ENCODE measurements around the gene CUL4B. TPM values are rescaled to one million over a fixed set of nuclear protein-coding genes. Genes with fewer than 3 reads are reported as not detected.
"Not testable (repeated sequence)": the region's sequence is repeated elsewhere in the genome, so short reads cannot be mapped to it uniquely, and the experiment has no call there.

Gene CUL4B
- total and polyA plus RNA-seq, 2 donors = 22.9 to 39.3 TPM

- H3K9me3 ChIP-seq (ENCODE audit: control insufficient read depth in 2 of 2, insufficient read depth in 1 of 2, low read length in 1 of 2) = no peaks in the 10 kb centered on the region
- no peak overlapping the region for H3K27ac ChIP-seq (ENCODE audit: low read depth in 1 of 2, low read length in 1 of 2)
- H3K27me3 ChIP-seq (ENCODE audit: control insufficient read depth in 2 of 2, insufficient read depth in 1 of 2, low read length in 1 of 2) = no peaks in the 10 kb centered on the region
- no peaks in the 10 kb centered on the region for H3K4me1 ChIP-seq (ENCODE audit: control insufficient read depth in 2 of 2, insufficient read depth in 2 of 2, low read length in 2 of 2)
- WGBS = 96% methylated on average over 4 of the region's 4 CpGs
- no peaks in the 10 kb centered on the region for H3K36me3 ChIP-seq (ENCODE audit: control insufficient read depth in 2 of 2, insufficient read depth in 2 of 2, low read length in 1 of 2)
- DNase-seq (ENCODE audit: low read depth in 6 of 9, low spot score in 9 of 9) = no peak
- no peak overlapping the region for H3K4me3 ChIP-seq (ENCODE audit: low read length in 2 of 2)
Measured at GRCh38 chrX:120499301-120500072, 61.3 kb downstream of the CUL4B start.

DNA sequence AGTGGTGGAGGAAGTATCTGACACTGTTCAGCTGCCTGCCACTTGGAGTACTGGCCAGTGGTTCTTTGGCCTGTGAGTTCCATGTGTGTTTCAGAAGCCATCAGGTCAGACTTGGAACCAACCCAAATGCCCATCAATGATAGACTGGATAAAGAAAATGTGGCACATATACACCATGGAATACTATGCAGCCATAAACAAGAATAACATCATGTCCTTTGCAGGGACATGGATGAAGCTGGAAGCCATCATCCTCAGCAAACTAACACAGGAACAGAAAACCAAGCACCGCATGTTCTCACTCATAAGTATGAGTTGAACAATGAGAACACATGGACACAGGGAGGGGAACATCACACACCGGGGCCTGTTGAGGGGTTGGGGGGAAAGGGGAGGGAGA lies 70.6 kb downstream of the CUL4B start:
- H3K4me3 ChIP-seq (ENCODE audit: low read length in 2 of 2); H3K27ac ChIP-seq (ENCODE audit: low read depth in 1 of 2, low read length in 1 of 2); H3K9me3 ChIP-seq (ENCODE audit: control insufficient read depth in 2 of 2, insufficient read depth in 1 of 2, low read length in 1 of 2); DNase-seq (ENCODE audit: low read depth in 6 of 9, low spot score in 9 of 9); H3K27me3 ChIP-seq (ENCODE audit: control insufficient read depth in 2 of 2, insufficient read depth in 1 of 2, low read length in 1 of 2); H3K36me3 ChIP-seq (ENCODE audit: control insufficient read depth in 2 of 2, insufficient read depth in 2 of 2, low read length in 1 of 2); H3K4me1 ChIP-seq (ENCODE audit: control insufficient read depth in 2 of 2, insufficient read depth in 2 of 2, low read length in 2 of 2): not testable (repeated sequence)
- WGBS = 87% methylated on average over 2 of the region's 2 CpGs

- Histone ChIP-seq H3K36me3 (ENCODE audit: control insufficient read depth in 2 of 2, insufficient read depth in 2 of 2, low read length in 1 of 2) (no peaks in the 10 kb centered on the region), H3K27ac (ENCODE audit: low read depth in 1 of 2, low read length in 1 of 2) (no peak overlapping the region), H3K27me3 (ENCODE audit: control insufficient read depth in 2 of 2, insufficient read depth in 1 of 2, low read length in 1 of 2) (no peaks in the 10 kb centered on the region), H3K4me1 (ENCODE audit: control insufficient read depth in 2 of 2, insufficient read depth in 2 of 2, low read length in 2 of 2) (peaks cover 0 to 7% of the 10 kb centered on the region in 2 donors), H3K4me3 (ENCODE audit: low read length in 2 of 2) (no peak overlapping the region), H3K9me3 (ENCODE audit: control insufficient read depth in 2 of 2, insufficient read depth in 1 of 2, low read length in 1 of 2) (no peaks in the 10 kb centered on the region)
- DNase-seq (ENCODE audit: low read depth in 6 of 9, low spot score in 9 of 9) = no peak
- 39% methylated on average over 9 of the region's 9 CpGs for WGBS
Measured at GRCh38 chrX:120486786-120487185, 74.0 kb downstream of the CUL4B start.

- no peaks in the 10 kb centered on the region for H3K9me3 ChIP-seq (ENCODE audit: control insufficient read depth in 2 of 2, insufficient read depth in 1 of 2, low read length in 1 of 2)
- H3K27ac ChIP-seq (ENCODE audit: low read depth in 1 of 2, low read length in 1 of 2) = peak overlapping the region; percentile 79 to 80
- peak overlapping the region; percentile 54 to 55 for H3K4me3 ChIP-seq (ENCODE audit: low read length in 2 of 2)
- H3K4me1 ChIP-seq (ENCODE audit: control insufficient read depth in 2 of 2, insufficient read depth in 2 of 2, low read length in 2 of 2) = peaks cover 0 to 7% of the 10 kb centered on the region in 2 donors
- no peaks in the 10 kb centered on the region for H3K27me3 ChIP-seq (ENCODE audit: control insufficient read depth in 2 of 2, insufficient read depth in 1 of 2, low read length in 1 of 2)
- no peaks in the 10 kb centered on the region for H3K36me3 ChIP-seq (ENCODE audit: control insufficient read depth in 2 of 2, insufficient read depth in 2 of 2, low read length in 1 of 2)
- WGBS = under 1% methylated on average over 39 of the region's 39 CpGs
- peak in 7 of 9 donors; percentile 34 to 76 (median 42) for DNase-seq (ENCODE audit: low read depth in 6 of 9, low spot score in 9 of 9)
Measured at GRCh38 chrX:120485638-120486520, 74.9 kb downstream of the CUL4B start.

DNA sequence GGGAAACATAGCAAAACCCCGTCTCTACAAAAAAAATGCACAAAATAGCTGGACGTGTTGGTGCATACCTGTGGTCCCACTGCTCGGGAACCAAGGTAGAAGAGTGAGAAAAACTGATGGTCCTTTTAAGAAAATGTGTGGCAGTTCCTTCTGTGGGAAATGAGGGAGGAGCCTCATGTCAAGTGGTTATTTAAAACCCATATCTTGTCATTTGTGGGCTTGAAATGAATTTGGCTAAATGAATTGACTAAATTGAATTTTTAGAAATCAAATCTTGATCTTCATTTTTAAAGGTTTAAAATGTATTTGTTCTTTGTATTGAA lies 75.5 kb downstream of the CUL4B start:
- Histone ChIP-seq H3K27me3 (ENCODE audit: control insufficient read depth in 2 of 2, insufficient read depth in 1 of 2, low read length in 1 of 2) (no peaks in the 10 kb centered on the region), H3K4me1 (ENCODE audit: control insufficient read depth in 2 of 2, insufficient read depth in 2 of 2, low read length in 2 of 2) (peaks cover 0 to 7% of the 10 kb centered on the region in 2 donors), H3K36me3 (ENCODE audit: control insufficient read depth in 2 of 2, insufficient read depth in 2 of 2, low read length in 1 of 2) (no peaks in the 10 kb centered on the region), H3K27ac (ENCODE audit: low read depth in 1 of 2, low read length in 1 of 2) (peak overlapping the region in 1 of 2 donors; percentile 79), H3K9me3 (ENCODE audit: control insufficient read depth in 2 of 2, insufficient read depth in 1 of 2, low read length in 1 of 2) (no peaks in the 10 kb centered on the region), H3K4me3 (ENCODE audit: low read length in 2 of 2) (peak overlapping the region; percentile 54 to 55)
- WGBS = 69% methylated on average over 3 of the region's 3 CpGs
- no peak for DNase-seq (ENCODE audit: low read depth in 6 of 9, low spot score in 9 of 9)

- Histone ChIP-seq H3K4me1 (ENCODE audit: control insufficient read depth in 2 of 2, insufficient read depth in 2 of 2, low read length in 2 of 2) (no peaks in the 10 kb centered on the region), H3K36me3 (ENCODE audit: control insufficient read depth in 2 of 2, insufficient read depth in 2 of 2, low read length in 1 of 2) (no peaks in the 10 kb centered on the region), H3K4me3 (ENCODE audit: low read length in 2 of 2) (no peak overlapping the region), H3K9me3 (ENCODE audit: control insufficient read depth in 2 of 2, insufficient read depth in 1 of 2, low read length in 1 of 2) (no peaks in the 10 kb centered on the region), H3K27ac (ENCODE audit: low read depth in 1 of 2, low read length in 1 of 2) (no peak overlapping the region), H3K27me3 (ENCODE audit: control insufficient read depth in 2 of 2, insufficient read depth in 1 of 2, low read length in 1 of 2) (no peaks in the 10 kb centered on the region)
- 94% methylated on average over 3 of the region's 3 CpGs for WGBS
- DNase-seq (ENCODE audit: low read depth in 6 of 9, low spot score in 9 of 9) = no peak
Measured at GRCh38 chrX:120477453-120477852, 83.3 kb downstream of the CUL4B start.

GRCh38 chrX:120476714-120477113 lies 84.0 kb downstream of the CUL4B start:
- no peaks in the 10 kb centered on the region for H3K4me1 ChIP-seq (ENCODE audit: control insufficient read depth in 2 of 2, insufficient read depth in 2 of 2, low read length in 2 of 2)
- no peak for DNase-seq (ENCODE audit: low read depth in 6 of 9, low spot score in 9 of 9)
- H3K27me3 ChIP-seq (ENCODE audit: control insufficient read depth in 2 of 2, insufficient read depth in 1 of 2, low read length in 1 of 2) = no peaks in the 10 kb centered on the region
- H3K36me3 ChIP-seq (ENCODE audit: control insufficient read depth in 2 of 2, insufficient read depth in 2 of 2, low read length in 1 of 2) = no peaks in the 10 kb centered on the region
- WGBS = 96% methylated on average over 2 of the region's 2 CpGs
- H3K27ac ChIP-seq (ENCODE audit: low read depth in 1 of 2, low read length in 1 of 2) = no peak overlapping the region
- H3K4me3 ChIP-seq (ENCODE audit: low read length in 2 of 2) = no peak overlapping the region
- no peaks in the 10 kb centered on the region for H3K9me3 ChIP-seq (ENCODE audit: control insufficient read depth in 2 of 2, insufficient read depth in 1 of 2, low read length in 1 of 2)

DNA sequence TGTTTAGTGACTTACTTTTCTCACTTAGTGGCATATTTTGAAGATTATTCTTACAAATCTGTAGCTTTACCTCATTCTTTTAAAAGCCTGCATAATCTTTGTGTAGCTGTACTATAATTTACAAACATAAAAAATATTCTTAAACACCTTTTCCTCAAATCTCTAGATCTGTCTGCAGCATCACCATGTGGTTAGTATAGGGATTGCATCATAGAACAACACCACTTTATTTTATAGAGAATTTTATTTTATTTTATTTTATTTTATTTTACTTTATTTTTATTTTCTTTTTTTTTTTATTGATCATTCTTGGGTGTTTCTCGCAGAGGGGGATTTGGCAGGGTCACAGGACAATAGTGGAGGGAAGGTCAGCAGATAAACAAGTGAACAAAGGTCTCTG lies 85.3 kb downstream of the CUL4B start:
- 20% methylated on average over 1 of the region's 1 CpG for WGBS
- H3K4me3 ChIP-seq (ENCODE audit: low read length in 2 of 2); H3K9me3 ChIP-seq (ENCODE audit: control insufficient read depth in 2 of 2, insufficient read depth in 1 of 2, low read length in 1 of 2); H3K4me1 ChIP-seq (ENCODE audit: control insufficient read depth in 2 of 2, insufficient read depth in 2 of 2, low read length in 2 of 2); H3K36me3 ChIP-seq (ENCODE audit: control insufficient read depth in 2 of 2, insufficient read depth in 2 of 2, low read length in 1 of 2); H3K27me3 ChIP-seq (ENCODE audit: control insufficient read depth in 2 of 2, insufficient read depth in 1 of 2, low read length in 1 of 2); H3K27ac ChIP-seq (ENCODE audit: low read depth in 1 of 2, low read length in 1 of 2): not testable (repeated sequence)
- DNase-seq (ENCODE audit: low read depth in 6 of 9, low spot score in 9 of 9) = peak in 1 of 9 donors; percentile 52
